Inferior parietal cortex (tissue), 1 donor: ENCODE results near the gene TNFAIP8L1.

Source experiments
- DNase-seq: peaks from one replicate; pipeline ENCODE4 v3.0.0-alpha.2; 2016; ENCODE audit errors: extremely low spot score

The TNFAIP8L1 gene

DNA sequence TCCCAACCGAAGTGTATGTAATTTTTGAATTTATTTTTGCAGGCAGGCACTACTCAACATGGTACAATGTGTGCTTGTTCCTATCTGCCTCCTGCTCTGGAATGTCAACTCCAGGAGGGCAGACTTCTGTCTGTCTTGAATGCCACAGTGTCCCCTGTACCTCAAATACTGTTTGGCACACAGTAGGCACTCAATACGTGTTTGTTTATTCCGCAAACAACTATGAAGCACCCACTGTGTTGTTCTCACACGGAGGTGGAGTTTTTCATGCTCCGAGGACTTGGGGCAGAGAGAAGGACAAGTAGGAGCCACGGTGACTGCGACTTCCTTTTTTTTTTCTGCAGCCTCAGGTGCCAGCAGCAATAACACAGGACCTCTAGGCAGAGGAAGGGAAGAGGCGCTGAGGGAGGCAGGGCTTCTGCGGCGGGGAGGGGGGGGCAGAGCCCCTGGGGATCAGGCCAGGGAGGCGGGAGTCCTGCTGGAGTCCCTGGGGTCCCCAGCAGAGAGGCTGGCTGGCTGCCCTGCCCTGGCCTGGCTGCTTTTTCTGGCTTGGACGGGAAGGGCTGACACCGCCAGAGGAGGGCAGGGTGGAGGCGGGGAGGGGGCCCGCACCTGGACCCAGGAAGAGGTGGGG, 29.3 kb upstream of the TNFAIP8L1 start:
- no peak for DNase-seq

DNA sequence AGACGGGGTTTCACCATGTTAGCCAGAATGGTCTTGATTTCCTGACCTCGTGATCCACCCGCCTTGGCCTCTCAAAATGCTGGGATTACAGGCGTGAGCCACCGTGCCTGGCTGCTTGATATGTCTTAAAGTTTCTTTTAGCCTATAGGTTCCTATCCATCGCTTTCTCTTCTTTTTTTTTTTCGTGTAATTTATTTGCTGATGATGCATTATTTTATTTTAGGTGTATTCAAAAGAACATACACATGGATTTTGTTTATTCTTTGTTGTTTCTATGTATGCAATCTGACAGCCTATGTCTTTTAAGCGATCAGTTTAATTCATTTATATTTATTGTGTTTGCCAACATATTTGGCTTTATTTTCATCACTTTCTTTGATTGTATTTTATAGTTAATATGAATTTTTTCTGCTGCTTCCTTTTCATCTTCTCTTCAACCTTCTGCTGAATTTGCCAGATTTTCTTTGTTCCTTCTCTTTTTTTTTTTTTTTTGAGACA, 26.0 kb upstream of the TNFAIP8L1 start:
- DNase-seq: no peak

DNA sequence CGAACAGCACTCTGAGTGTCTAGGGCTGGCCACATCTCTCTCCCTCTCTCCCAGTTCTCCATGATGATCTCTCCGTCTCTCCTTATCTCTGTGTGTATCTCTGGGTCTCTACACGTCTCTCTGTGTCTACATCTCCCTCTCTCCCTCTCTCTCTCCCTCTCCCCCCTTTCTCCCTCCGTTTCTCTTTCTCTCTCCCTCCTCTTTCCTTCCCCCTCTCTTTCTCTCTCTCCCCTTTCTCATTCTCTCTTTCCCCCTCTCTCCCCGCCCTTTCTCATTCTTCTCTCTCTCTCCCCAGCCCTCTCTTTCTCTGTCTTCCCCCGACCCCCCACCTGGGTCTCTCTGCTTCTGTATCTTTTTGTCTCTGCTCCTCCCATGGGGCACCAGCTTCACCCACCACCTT, 21.3 kb upstream of the TNFAIP8L1 start:
- DNase-seq: no peak

DNA sequence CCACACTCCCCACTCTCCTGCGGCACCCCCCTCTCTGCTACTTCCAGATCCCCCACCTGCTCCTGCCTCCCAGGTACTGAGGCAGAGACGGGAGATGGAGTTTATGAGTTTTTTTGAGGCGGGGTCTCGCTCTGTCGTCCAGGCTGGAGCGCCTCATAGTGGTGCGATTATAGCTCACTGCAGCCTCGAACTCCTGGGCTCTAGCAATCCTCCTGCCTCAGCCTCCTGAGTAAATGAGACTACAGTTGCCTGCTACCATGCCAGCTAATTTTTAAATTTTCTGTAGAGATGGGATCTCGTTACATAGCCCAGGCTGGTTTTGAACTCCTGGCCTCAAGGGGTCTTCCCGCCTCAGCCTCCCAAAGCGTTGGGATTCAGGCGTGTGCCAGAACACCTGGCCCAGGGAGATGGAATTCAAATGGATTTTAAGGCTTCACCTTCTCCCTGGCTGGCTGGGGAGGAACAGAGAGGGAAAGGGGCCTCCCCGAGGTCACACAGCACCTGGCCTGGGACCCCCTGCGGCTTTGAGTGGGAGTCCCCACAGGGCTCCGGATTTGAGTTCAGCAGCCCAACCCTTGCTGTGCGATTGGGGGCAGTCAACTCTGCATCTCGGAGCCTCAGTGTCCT, 19.5 kb upstream of the TNFAIP8L1 start:
- DNase-seq: no peak

DNA sequence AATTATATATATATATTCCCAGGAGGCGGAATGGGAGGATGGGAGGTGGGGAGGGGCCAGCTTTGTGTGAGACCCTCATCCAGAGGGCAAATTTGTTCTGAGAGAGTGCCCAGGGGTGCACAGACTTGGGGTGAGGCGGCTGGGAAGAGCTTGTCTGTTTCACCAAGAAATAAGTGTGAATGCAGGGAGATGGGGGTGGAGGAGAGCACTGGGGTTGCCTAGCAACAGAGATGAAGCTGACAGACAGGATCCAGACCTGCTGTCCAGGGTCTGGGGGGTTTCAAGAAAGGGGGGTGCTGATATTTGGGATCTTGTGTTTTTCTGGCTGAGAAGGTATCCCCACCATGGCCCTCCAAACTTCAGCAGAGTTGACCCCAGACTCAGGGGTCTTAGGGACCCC, 18.6 kb upstream of the TNFAIP8L1 start:
- DNase-seq: no peak

DNA sequence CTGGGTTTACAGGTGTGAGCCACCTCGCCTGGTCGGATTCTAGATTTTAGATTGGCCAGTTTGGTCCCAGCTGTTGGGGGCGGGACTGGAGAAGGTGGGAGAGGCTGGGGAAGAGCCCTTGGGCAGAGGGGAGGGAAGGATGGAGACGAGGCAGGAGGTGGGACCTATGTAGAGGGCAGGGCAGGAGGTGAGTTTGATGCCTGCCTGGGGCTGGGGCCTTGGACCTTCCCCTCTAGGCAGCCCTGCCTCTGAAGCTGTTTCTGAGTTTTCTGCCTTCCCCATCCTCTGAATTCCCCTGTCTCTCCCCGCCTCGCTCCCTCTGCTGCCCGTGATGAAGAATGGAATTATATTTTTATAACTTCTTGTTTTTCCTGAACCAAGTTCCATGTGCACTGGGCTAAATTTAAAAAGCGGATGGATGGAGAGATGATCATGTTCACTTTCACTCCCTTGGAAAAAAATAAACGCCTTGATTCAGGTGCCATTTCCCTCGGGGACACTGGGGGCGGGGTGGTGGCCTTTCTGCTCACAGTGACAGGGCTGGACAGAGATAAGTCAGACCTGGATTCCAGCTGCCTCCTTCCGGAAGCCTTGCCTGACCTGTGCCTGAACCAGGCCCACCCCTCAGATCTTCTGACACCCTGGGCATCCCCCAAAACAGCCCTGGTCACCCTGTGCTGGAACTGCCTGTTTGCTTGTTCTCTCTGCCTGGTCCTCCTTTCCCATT, 16.5 kb upstream of the TNFAIP8L1 start:
- DNase-seq: no peak

- DNase-seq: no peak
Observed at GRCh38 chr19:4624301-4624700, 15.0 kb upstream of the TNFAIP8L1 start.

GRCh38 chr19:4624733-4625362, 14.5 kb upstream of the TNFAIP8L1 start:
- DNase-seq: no peak

DNA sequence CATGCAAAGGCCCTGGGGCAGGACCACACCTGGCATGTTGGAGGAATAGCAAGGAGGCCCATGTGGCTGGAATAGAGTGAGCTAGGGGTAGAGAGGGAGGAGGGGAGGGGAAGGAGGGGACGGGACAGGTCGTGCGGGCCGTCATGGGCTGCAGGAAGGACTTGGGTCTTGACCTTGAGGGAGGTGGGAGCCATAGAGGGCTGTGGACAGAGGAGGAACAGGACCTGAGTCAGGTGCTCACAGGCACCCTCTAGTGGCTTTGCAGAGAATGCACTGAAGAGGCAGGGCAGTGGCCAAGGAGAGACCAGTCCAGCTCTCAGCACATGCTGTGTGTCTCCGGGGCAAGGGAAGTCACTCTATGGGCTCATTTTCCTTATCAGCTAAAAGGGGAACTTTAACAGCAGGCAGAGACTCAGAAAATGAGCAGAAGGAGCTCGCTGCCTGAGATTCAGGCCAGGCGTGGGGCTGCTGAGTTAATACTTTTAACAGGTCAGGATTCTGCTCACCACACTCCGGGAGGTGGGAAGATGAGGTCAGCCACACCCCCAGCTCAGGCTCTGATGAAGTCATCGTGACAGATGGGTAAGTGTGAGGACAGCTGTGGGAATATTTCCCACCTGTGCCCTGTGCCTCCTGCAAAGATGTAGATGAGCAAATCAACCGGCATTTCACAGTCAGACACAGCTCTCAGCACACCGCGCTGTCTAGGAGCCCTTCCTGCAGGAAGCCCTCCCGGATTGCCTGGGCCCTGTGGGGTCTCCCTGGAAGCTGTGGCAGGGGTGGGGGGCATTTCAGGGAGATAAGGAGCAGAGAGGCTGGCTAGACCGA, 6.0 kb upstream of the TNFAIP8L1 start:
- DNase-seq: peak; percentile 59

DNA sequence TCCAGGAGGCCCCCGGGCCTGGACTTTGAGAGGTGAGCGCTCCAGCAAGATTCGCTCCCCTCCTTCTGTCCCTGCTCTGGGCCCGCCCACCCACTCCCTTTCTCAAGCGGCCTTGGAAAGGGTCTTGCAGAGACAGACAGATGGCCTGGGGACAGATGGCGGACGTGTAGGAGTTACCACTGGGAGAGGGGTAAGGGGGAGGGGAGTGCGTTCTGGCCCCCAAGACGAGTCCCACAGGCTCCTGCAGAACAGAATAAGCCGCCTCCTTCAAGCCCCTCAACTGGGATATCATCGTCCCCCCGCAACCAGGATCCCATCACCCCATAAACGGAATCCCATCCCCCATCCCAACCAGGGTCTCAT, 3.6 kb upstream of the TNFAIP8L1 start:
- no peak for DNase-seq

GRCh38 chr19:4636151-4636717, 3.1 kb upstream of the TNFAIP8L1 start:
- peak; percentile 65 for DNase-seq

DNA sequence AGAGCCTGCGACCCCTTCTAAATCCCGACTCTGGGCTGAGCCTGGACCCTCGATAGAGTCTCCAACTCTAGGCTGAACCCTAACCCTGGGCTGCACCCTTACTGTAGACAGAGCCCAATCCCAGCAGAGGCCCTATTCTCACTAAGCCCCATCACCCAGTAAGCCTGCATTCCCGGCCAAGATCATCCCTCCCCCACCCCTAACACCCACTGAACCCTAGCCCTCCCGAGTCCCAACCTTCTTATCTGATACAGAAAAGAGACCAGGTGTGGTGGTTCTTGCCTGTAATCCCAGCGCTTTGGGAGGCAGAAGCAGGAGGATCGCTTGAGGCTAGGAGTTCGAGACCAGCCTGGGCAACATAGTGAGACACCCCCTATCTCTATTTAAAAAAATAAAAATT, 2.6 kb upstream of the TNFAIP8L1 start:
- no peak for DNase-seq

DNA sequence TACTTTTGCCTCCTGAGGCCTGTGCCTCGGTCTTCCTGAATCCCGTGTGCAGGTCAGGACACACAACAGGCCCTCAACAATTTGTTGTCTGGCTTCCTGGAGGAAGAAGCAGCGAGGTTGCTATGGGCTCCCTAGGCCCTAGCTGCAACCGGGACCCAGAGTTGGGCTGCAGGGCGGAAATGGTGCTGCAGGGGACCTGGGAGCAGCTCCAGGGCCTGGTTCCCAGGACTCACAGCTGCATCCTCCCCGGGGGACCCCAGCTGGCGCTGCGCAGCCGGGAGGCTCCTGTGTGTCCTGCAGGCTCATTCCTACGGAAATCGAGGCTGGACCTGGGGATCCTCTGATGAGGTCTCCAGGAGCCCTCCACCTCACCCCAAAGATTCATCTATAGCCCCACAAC, 999 bp upstream of the TNFAIP8L1 start:
- DNase-seq: no peak

- DNase-seq: no peak
Observed at GRCh38 chr19:4639531-4640246, 373 bp downstream of the TNFAIP8L1 start.

GRCh38 chr19:4640247-4641000, 1.1 kb downstream of the TNFAIP8L1 start:
- no peak for DNase-seq

DNA sequence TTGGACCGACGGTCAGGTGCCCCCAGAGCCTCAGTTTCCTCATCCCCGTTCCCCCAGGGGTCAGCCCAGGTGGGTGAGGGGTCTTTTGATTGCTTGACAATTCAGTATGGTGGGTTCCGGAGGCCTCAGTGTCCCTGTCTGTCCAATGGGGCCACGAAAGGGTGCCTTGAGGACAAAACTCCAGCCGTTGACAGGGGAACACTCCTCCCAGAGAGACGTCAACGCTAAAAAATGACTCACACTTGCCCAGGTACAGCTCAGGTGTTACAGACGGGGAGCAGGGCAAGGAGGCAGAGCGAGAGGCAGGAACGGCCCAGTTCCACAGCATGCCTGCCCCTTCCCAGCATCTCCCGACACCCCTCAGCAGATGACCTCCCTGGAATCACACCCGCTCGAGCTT, 1.8 kb downstream of the TNFAIP8L1 start:
- no peak for DNase-seq

DNA sequence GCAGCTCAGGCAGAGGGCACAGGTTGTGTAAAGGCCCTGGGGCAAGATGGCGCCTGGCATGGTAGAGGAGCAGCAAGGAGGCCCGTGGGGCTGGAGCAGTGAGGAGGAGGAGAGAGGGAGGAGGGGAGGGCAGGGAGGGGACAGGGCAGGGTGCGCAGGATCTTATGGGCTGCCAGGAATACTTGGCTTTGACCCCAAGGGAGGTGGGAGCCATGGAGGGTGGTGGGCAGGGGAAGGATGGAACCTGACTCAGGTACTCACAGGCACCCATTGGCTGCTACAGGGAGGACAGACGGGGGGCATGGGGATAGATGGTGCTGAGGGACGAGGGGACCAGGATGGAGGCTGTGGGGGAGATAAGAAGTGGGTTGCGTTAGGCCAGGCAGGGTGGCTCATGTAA, 3.3 kb downstream of the TNFAIP8L1 start:
- DNase-seq: no peak

GRCh38 chr19:4645718-4646117, 6.4 kb downstream of the TNFAIP8L1 start:
- no peak for DNase-seq

DNA sequence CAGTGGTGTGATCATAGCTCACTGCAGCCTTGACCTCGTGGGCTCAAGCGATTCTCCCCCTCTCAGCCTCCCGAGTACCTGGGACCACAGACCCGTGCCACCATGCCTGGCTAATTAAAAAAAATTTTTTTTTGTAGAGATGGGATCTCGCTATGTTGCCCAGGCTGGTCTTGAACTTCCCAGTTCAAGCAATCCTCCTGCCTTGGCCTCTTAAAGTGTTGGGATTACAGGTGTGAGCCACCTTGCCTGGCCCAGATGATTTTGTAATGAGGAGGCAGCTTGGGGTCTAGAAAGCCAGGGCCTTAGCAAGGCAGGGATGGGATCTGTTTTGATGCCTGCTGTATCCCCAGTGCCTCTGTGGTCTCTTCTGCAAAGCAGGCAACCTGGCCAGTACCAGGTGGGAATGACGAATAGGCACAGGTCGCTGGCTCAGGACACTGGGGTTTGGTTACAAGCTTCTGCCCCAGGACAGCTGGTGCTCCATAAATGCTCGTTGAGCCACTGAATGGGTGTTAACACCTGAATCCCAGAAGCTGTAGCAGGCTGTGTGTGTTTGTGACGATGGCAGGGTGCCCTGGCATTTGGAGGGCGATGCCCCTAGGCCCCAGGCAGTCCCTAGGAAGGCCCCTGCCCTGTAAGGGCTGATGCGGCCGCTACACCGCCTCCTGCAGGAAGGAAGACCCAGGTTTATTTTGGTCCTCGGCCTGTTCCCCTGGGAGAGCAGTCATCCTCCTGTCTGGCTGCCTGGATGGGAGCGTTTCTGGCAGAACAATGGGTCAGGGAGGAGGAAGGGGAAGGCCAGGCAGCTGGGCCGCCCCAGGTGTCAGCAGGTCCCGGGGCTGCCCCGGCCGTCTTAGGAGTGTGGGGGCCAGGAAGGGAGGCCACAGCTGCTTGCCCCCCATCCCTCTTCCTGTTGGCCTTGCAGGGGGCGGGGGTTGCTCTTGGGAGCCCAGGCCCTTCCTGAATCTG, 8.6 kb downstream of the TNFAIP8L1 start:
- DNase-seq: no peak
